OCI-LY1 (cell line): ENCODE data around the gene ADAMTSL1.

Experiments
- CTCF ChIP-seq: fragments of 200-600 bp; sonication (generic), shearing (Covaris generic); IDR thresholded peaks from 2 replicates; pipeline ENCODE4 v1.5.1; 2017; ENCODE audit warnings: mild to moderate bottlenecking, antibody characterized with exemption, low read length, moderate library complexity, mixed read lengths
- EZH2 ChIP-seq: fragments of 200-600 bp; sonication (generic), shearing (Covaris generic); IDR thresholded peaks from 2 replicates; pipeline ENCODE4 v1.8.0; 2017; ENCODE audit warnings: borderline replicate concordance, mixed run types, mild to moderate bottlenecking, antibody characterized with exemption, low read length, moderate library complexity, mixed read lengths

GRCh38 chr9:18920141-18921084, 446.5 kb downstream of the ADAMTSL1 start:
- no peak for TF ChIP-seq CTCF
- no peak for TF ChIP-seq EZH2
